H1 (cell line): ENCODE results near the gene TWSG1. TPM values are rescaled to one million over a fixed set of nuclear protein-coding genes. Genes with fewer than 3 reads are reported as not detected.

Source experiments
- CTCF ChIA-PET: fragments of 300-600 bp; sonication (Branson Sonifier 250); formaldehyde crosslinking; loops from one replicate; lab custom pipeline; 2021; ENCODE audit not compliant: partially characterized antibody; lab: Charles Lee
- POLR2A ChIA-PET: fragments of 300-600 bp; sonication (Branson Sonifier 250); formaldehyde crosslinking; loops from one replicate; lab custom pipeline; 2021; ENCODE audit warnings: inconsistent platforms; ENCODE audit not compliant: partially characterized antibody; lab: Charles Lee
- DNase-seq, 2 experiments: peaks; one replicate each; pipeline versions ENCODE4 v3.0.0 to v3.0.0-alpha.2; 2010 to 2022; ENCODE audit warnings: low spot score in 2 of 2, low read depth in 1 of 2, mixed read lengths in 1 of 2
- FAIRE-seq: peaks from 2 replicates; lab custom pipeline; 2011; peaks lifted over from hg19 to GRCh38; lab: Jason Lieb, UNC
- H2AFZ ChIP-seq: 2 replicates; pipeline ENCODE4 v1.8.1; 2012; ENCODE audit warnings: low read length, inconsistent platforms
- H2AK5ac ChIP-seq: 2 replicates; pipeline ENCODE4 v1.6.1; 2013; ENCODE audit warnings: low read depth, low read length
- H2BK120ac ChIP-seq: replicated peaks from 2 replicates; pipeline ENCODE3; 2013; ENCODE audit warnings: low read depth, low read length, inconsistent platforms
- H2BK12ac ChIP-seq: 2 replicates; pipeline ENCODE4 v1.6.1; 2013; ENCODE audit warnings: low read depth, low read length
- H2BK15ac ChIP-seq: 2 replicates; pipeline ENCODE4 v1.6.1; 2013; ENCODE audit warnings: low read length
- H2BK20ac ChIP-seq: 2 replicates; pipeline ENCODE4 v1.6.1; 2013; ENCODE audit warnings: low read length
- H2BK5ac ChIP-seq: 2 replicates; pipeline ENCODE4 v1.6.1; 2013; ENCODE audit warnings: low read depth, low read length
- H3K14ac ChIP-seq: 2 replicates; pipeline ENCODE4 v1.6.1; 2013; ENCODE audit warnings: inconsistent platforms; ENCODE audit not compliant: insufficient read length
- H3K18ac ChIP-seq: 2 replicates; pipeline ENCODE4 v1.6.1; 2013; ENCODE audit warnings: low read length; ENCODE audit errors: extremely low read depth
- H3K23ac ChIP-seq: 2 replicates; pipeline ENCODE4 v1.6.1; 2013; ENCODE audit warnings: inconsistent platforms; ENCODE audit not compliant: insufficient read length
- H3K23me2 ChIP-seq: 2 replicates; pipeline ENCODE4 v1.6.1; 2013; ENCODE audit warnings: low read depth, low read length
- H3K27ac ChIP-seq: 2 replicates; pipeline ENCODE4 v1.6.1; 2011; ENCODE audit warnings: low read depth, low read length, inconsistent platforms
- H3K27me3 ChIP-seq, 4 experiments: replicated peaks in 1 of 4; 1 replicate in 1 of 4; 2 replicates in 3 of 4; pipeline versions ENCODE4 v1.6.1 to v1.8.1; 2011 to 2013; ENCODE audit warnings: low read length in 3 of 4, mild to moderate bottlenecking in 3 of 4, inconsistent platforms in 2 of 4, mixed read lengths in 2 of 4, moderate library complexity in 1 of 4; ENCODE audit not compliant: control insufficient read depth in 3 of 4, insufficient read depth in 3 of 4; ENCODE audit errors: extremely low read depth in 1 of 4
- H3K36me3 ChIP-seq, 4 experiments: 2 replicates each; pipeline versions ENCODE4 v1.6.1 to v1.8.1; 2011 to 2013; ENCODE audit warnings: mild to moderate bottlenecking in 4 of 4, low read length in 3 of 4, moderate library complexity in 2 of 4, control low read depth in 1 of 4, inconsistent platforms in 1 of 4; ENCODE audit not compliant: insufficient read depth in 4 of 4, control insufficient read depth in 2 of 4
- H3K4ac ChIP-seq: replicated peaks from 2 replicates; pipeline ENCODE3; 2013; ENCODE audit warnings: low read length, low read depth, mixed read lengths, inconsistent platforms; ENCODE audit not compliant: insufficient read length
- H3K4me1 ChIP-seq, 4 experiments: replicated peaks in 1 of 4; 1 replicate in 1 of 4; 2 replicates in 3 of 4; pipeline versions ENCODE4 v1.6.1 to v1.8.1; 2011 to 2013; ENCODE audit warnings: low read length in 3 of 4, inconsistent platforms in 2 of 4, mixed read lengths in 1 of 4; ENCODE audit not compliant: insufficient read depth in 4 of 4, control insufficient read depth in 3 of 4
- H3K4me2 ChIP-seq, 2 experiments: 2 replicates each; pipeline versions ENCODE4 v1.6.1 to v1.8.1; 2011 to 2013; ENCODE audit warnings: low read depth in 2 of 2, low read length in 2 of 2, control low read depth in 1 of 2, inconsistent platforms in 1 of 2, mild to moderate bottlenecking in 1 of 2; ENCODE audit not compliant: insufficient read depth in 1 of 2
- H3K4me3 ChIP-seq, 4 experiments: fragments of 200-600, 300-600 bp in 1 of 4; sonication (generic), shearing (Covaris generic), sonication (Bioruptor Twin) in 1 of 4; 2 replicates each; pipeline versions ENCODE4 v1.5.1 to v1.8.1; 2011 to 2016; ENCODE audit warnings: low read length in 4 of 4, low read depth in 3 of 4, control low read depth in 2 of 4, inconsistent platforms in 2 of 4, mild to moderate bottlenecking in 2 of 4, mixed read lengths in 1 of 4, moderate library complexity in 1 of 4; ENCODE audit not compliant: insufficient read depth in 2 of 4; ENCODE audit errors: extremely low read depth in 1 of 4
- H3K56ac ChIP-seq: replicated peaks from 2 replicates; pipeline ENCODE3; 2013; ENCODE audit warnings: low read depth, mild to moderate bottlenecking, mixed read lengths, low read length, inconsistent platforms; ENCODE audit not compliant: insufficient read length
- H3K79me1 ChIP-seq: 2 replicates; pipeline ENCODE4 v1.6.1; 2013; ENCODE audit warnings: low read depth, low read length, control low read depth
- H3K79me2 ChIP-seq, 2 experiments: 2 replicates each; pipeline versions ENCODE4 v1.6.1 to v1.8.1; 2012 to 2013; ENCODE audit warnings: low read length in 2 of 2, mild to moderate bottlenecking in 2 of 2, inconsistent platforms in 1 of 2; ENCODE audit not compliant: insufficient read depth in 2 of 2, control insufficient read depth in 1 of 2
- H3K9ac ChIP-seq, 4 experiments: replicated peaks in 1 of 4; 1 replicate in 1 of 4; 2 replicates in 3 of 4; pipeline versions ENCODE4 v1.6.1 to v1.8.1; 2011 to 2013; ENCODE audit warnings: low read depth in 3 of 4, low read length in 3 of 4, control low read depth in 2 of 4, mild to moderate bottlenecking in 2 of 4, moderate library complexity in 2 of 4, inconsistent platforms in 1 of 4; ENCODE audit errors: extremely low read depth in 1 of 4
- H3K9me3 ChIP-seq, 2 experiments: 2 replicates each; pipeline versions ENCODE4 v1.6.1 to v1.8.1; 2012 to 2013; ENCODE audit warnings: mild to moderate bottlenecking in 2 of 2, moderate library complexity in 2 of 2, control low read depth in 1 of 2, inconsistent platforms in 1 of 2, low read depth in 1 of 2, low read length in 1 of 2, mixed read lengths in 1 of 2; ENCODE audit not compliant: insufficient read depth in 2 of 2
- H4K20me1 ChIP-seq, 2 experiments: replicated peaks in 1 of 2; 2 replicates each; pipeline versions ENCODE3 to v1.8.1; 2011 to 2013; ENCODE audit warnings: inconsistent platforms in 2 of 2, low read length in 2 of 2, mild to moderate bottlenecking in 1 of 2; ENCODE audit not compliant: insufficient read depth in 2 of 2, control insufficient read depth in 1 of 2
- H4K5ac ChIP-seq: 2 replicates; pipeline ENCODE4 v1.6.1; 2013; ENCODE audit warnings: low read length, low read depth, mixed read lengths, inconsistent platforms; ENCODE audit not compliant: insufficient read length
- H4K8ac ChIP-seq: 2 replicates; pipeline ENCODE4 v1.8.0; 2013; ENCODE audit warnings: mild to moderate bottlenecking, moderate library complexity, low read length, inconsistent platforms; ENCODE audit not compliant: insufficient read depth; ENCODE audit errors: extremely low read depth
- H4K91ac ChIP-seq: replicated peaks from 2 replicates; pipeline ENCODE3; 2013; ENCODE audit warnings: low read length, mixed read lengths, inconsistent platforms; ENCODE audit not compliant: insufficient read length
- BRCA1 ChIP-seq: IDR thresholded peaks from 2 replicates; pipeline ENCODE4 v1.6.1; 2012; ENCODE audit warnings: low read depth, low read length, improper control_type of control experiment
- NANOG ChIP-seq: IDR thresholded peaks from 2 replicates; pipeline ENCODE4 v1.6.1; 2011; ENCODE audit warnings: low read length, low read depth, mild to moderate bottlenecking, inconsistent platforms; ENCODE audit not compliant: insufficient read depth, poor library complexity, severe bottlenecking
- SP4 ChIP-seq: IDR thresholded peaks from 2 replicates; pipeline ENCODE4 v1.6.1; 2012; ENCODE audit warnings: low read length, inconsistent platforms
- SUZ12 ChIP-seq: fragments of 200-600 bp; sonication (generic); IDR thresholded peaks from 2 replicates; pipeline ENCODE4 v1.6.1; 2012; ENCODE audit warnings: mild to moderate bottlenecking, inconsistent platforms, low read length, moderate library complexity, mixed read lengths
- WGBS, 2 experiments: shearing (Covaris generic) in 1 of 2; methylation state at CpG; one replicate each; pipeline versions ENCODE4 v1.1.6 to v1.1.7; 2013 to 2015; ENCODE audit warnings: low lambda C conversion rate in 2 of 2, mixed read lengths in 2 of 2, inconsistent platforms in 1 of 2, low coverage in 1 of 2, missing lambda C conversion rate in 1 of 2; ENCODE audit not compliant: insufficient replicate concordance in 2 of 2, insufficient coverage in 1 of 2, insufficient read length in 1 of 2; ENCODE audit errors: extremely low coverage in 1 of 2, missing lambda C conversion rate in 1 of 2; 5-methylcytosine and 5-hydroxymethylcytosine counted together
- polyA plus RNA-seq, 7 experiments: library from polyadenylated mRNA; depleted of rRNA in 3 of 7; stranded (reverse) in 5 of 7; unstranded in 2 of 7; fragments of >200 nt in 5 of 7; fragments of 200-250 nt in 2 of 7; gene quantifications; 1 replicate in 5 of 7; 2 replicates in 1 of 7; 4 replicates in 1 of 7; pipeline versions ENCODE4 v1.2.1 to v1.2.3, GENCODE V29; 2011 to 2013; ENCODE audit warnings: missing spikeins in 2 of 7, mixed read lengths in 2 of 7
- total RNA-seq: library from RNA; stranded (reverse); fragmentation: NEBNext Ultra II Directional; extraction: Animal tissue kit (Norgen Biotek cat#: 25700); gene quantifications from 2 replicates; pipeline ENCODE4 v1.2.1, GENCODE V29; 2021
- TF ChIP-seq, protein P1 (sequence below): IDR thresholded peaks from 2 replicates; pipeline ENCODE4 v1.6.1; 2012; ENCODE audit warnings: low read length, inconsistent platforms

Gene TWSG1
- total and polyA plus RNA-seq, 2 of the 8 experiments (the other 6 are each of a cell fraction or from before 2014, with no cell fraction given): 11.8 to 19.8 TPM

DNA sequence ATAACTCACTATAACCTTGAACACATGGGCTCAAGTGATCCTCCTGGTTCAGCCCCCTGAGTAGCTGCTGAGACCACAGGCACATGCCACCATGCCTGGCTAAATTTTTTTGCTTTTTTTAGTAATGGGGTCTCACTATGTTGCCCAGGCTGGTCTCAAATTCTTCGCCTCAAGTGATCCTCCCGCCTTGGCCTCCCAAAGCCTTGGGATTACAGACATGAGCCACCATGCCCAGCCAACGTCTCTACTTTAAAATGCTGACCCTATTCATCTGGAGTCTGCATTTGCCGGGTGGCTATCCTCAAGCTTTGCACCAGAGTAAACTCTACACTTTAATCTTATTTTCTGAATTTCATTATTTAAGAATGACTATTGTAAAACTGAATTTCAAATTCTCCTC lies 103.1 kb downstream of the TWSG1 start:
- Histone ChIP-seq H3K4me2 (no peak overlapping the region), H3K14ac (no peak overlapping the region), H2BK15ac (no peak overlapping the region), H3K36me3 (no peaks in the 10 kb centered on the region), H3K4ac (no peak overlapping the region), H3K27ac (no peak overlapping the region), H3K27me3 (no peaks in the 10 kb centered on the region), H3K23ac (no peak overlapping the region), H3K23me2 (no peaks in the 10 kb centered on the region), H4K20me1 (no peaks in the 10 kb centered on the region), H3K4me3 (no peak overlapping the region), H3K4me1 (peaks cover 0 to 11% (median 3%) of the 10 kb centered on the region in 4 experiments; a peak in 5 of 7 replicates), H4K8ac (no peak overlapping the region), H3K9me3 (no peaks in the 10 kb centered on the region), H4K91ac (no peak overlapping the region), H2AFZ (no peak overlapping the region), H2BK12ac (no peak overlapping the region), H3K18ac (no peak overlapping the region), H3K56ac (no peak overlapping the region), H3K79me2 (no peaks in the 10 kb centered on the region), H3K79me1 (no peaks in the 10 kb centered on the region), H4K5ac (no peak overlapping the region), H2AK5ac (no peak overlapping the region), H3K9ac (no peak overlapping the region), H2BK20ac (no peak overlapping the region), H2BK120ac (no peak overlapping the region), H2BK5ac (no peak overlapping the region)
- ChIA-PET CTCF (interaction anchor here (0.8 to 1.1 kb wide), 4 partner anchors 43 to 138 kb away, joined by 3 read pairs; no protein-coding TSS in a partner anchor), POLR2A (no interaction called here)
- no peak for DNase-seq
- FAIRE-seq: no peak
- 90% methylated on average over 4 of the region's 4 CpGs; no CpG with 5 or more reads in 1 of the 2 experiments for WGBS, 2 experiments
- TF ChIP-seq BRCA1 (no peak), SUZ12 (no peak), NANOG (no peak), SP4 (no peak)
- TF ChIP-seq, protein P1, sequence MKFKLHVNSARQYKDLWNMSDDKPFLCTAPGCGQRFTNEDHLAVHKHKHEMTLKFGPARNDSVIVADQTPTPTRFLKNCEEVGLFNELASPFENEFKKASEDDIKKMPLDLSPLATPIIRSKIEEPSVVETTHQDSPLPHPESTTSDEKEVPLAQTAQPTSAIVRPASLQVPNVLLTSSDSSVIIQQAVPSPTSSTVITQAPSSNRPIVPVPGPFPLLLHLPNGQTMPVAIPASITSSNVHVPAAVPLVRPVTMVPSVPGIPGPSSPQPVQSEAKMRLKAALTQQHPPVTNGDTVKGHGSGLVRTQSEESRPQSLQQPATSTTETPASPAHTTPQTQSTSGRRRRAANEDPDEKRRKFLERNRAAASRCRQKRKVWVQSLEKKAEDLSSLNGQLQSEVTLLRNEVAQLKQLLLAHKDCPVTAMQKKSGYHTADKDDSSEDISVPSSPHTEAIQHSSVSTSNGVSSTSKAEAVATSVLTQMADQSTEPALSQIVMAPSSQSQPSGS: no peak
